SK-N-SH (cell line): ENCODE data around the gene ZNF764. TPM values are rescaled to one million over a fixed set of nuclear protein-coding genes. Genes with fewer than 3 reads are reported as not detected.

Experiments
- CTCF ChIA-PET: fragments of 300-600, 350-600 bp; formaldehyde crosslinking; extraction: SDS; loops from one replicate; lab custom pipeline; 2021; lab: Yijun Ruan, JAX
- POLR2A ChIA-PET: fragments of 350-600 bp; sonication (Branson Sonifier 250); formaldehyde crosslinking; extraction: SDS; loops from one replicate; lab custom pipeline; 2020; ENCODE audit warnings: antibody characterized with exemption, inconsistent platforms; lab: Yijun Ruan, JAX
- DNase-seq: peaks from one replicate; pipeline ENCODE4 v3.0.0; 2012
- H2AFZ ChIP-seq: fragments of 200-600 bp; sonication (generic); 2 replicates; pipeline ENCODE4 v1.8.1; 2016; ENCODE audit warnings: antibody characterized with exemption, mild to moderate bottlenecking, low read depth
- H3F3A ChIP-seq: fragments of 200-600 bp; sonication (generic); replicated peaks from 2 replicates; pipeline ENCODE3; 2016; ENCODE audit warnings: antibody characterized with exemption, mild to moderate bottlenecking; ENCODE audit not compliant: insufficient read depth
- H3K27ac ChIP-seq, 2 experiments: fragments of 200-500 bp in 1 of 2; fragments of 200-600 bp in 1 of 2; sonication (Bioruptor generic) in 1 of 2; sonication (generic), shearing (Covaris generic) in 1 of 2; 2 replicates each; pipeline versions ENCODE4 v1.5.1 to v1.6.1; 2014 to 2016; ENCODE audit warnings: low read depth in 2 of 2, inconsistent platforms in 1 of 2, low read length in 1 of 2, mild to moderate bottlenecking in 1 of 2, mixed read lengths in 1 of 2
- H3K27me3 ChIP-seq: fragments of 200-600 bp; sonication (generic), shearing (Covaris generic); 2 replicates; pipeline ENCODE4 v1.6.1; 2016; ENCODE audit warnings: mixed run types; ENCODE audit not compliant: insufficient read depth
- H3K36me3 ChIP-seq, 2 experiments: fragments of 200-500 bp in 1 of 2; fragments of 200-600 bp in 1 of 2; sonication (Bioruptor generic) in 1 of 2; sonication (generic) in 1 of 2; replicated peaks in 1 of 2; 2 replicates each; pipeline versions ENCODE3 to v1.5.1; 2014 to 2016; ENCODE audit warnings: low read length in 1 of 2, mild to moderate bottlenecking in 1 of 2; ENCODE audit not compliant: insufficient read depth in 2 of 2, control insufficient read depth in 1 of 2
- H3K4me1 ChIP-seq, 2 experiments: fragments of 200-500 bp in 1 of 2; fragments of 200-600 bp in 1 of 2; sonication (Bioruptor generic) in 1 of 2; sonication (generic), shearing (Covaris generic) in 1 of 2; 2 replicates each; pipeline versions ENCODE4 v1.5.1 to v1.6.1; 2014 to 2016; ENCODE audit warnings: low read depth in 1 of 2, low read length in 1 of 2, mixed run types in 1 of 2; ENCODE audit not compliant: insufficient read depth in 2 of 2, control insufficient read depth in 1 of 2
- H3K4me2 ChIP-seq: fragments of 200-600 bp; sonication (generic), shearing (Covaris generic); 2 replicates; pipeline ENCODE4 v1.6.1; 2017; ENCODE audit warnings: mixed run types
- H3K4me3 ChIP-seq, 2 experiments: fragments of 200-500 bp in 1 of 2; fragments of 200-600 bp in 1 of 2; sonication (Bioruptor generic) in 1 of 2; sonication (generic), shearing (Covaris generic) in 1 of 2; 2 replicates each; pipeline versions ENCODE4 v1.5.1 to v1.8.1; 2014 to 2016; ENCODE audit warnings: low read depth in 2 of 2, inconsistent platforms in 1 of 2, low read length in 1 of 2, mild to moderate bottlenecking in 1 of 2, mixed read lengths in 1 of 2, moderate library complexity in 1 of 2
- H3K79me2 ChIP-seq: fragments of 200-600 bp; sonication (generic); 2 replicates; pipeline ENCODE4 v1.8.1; 2017; ENCODE audit warnings: mild to moderate bottlenecking; ENCODE audit not compliant: insufficient read depth
- H3K9ac ChIP-seq: fragments of 200-600 bp; sonication (generic); 2 replicates; pipeline ENCODE4 v1.6.1; 2017; ENCODE audit warnings: mixed run types
- H3K9me2 ChIP-seq: fragments of 200-600 bp; sonication (generic); 2 replicates; pipeline ENCODE4 v1.6.1; 2017; ENCODE audit warnings: mixed run types
- H3K9me3 ChIP-seq: fragments of 200-600 bp; sonication (generic); 2 replicates; pipeline ENCODE4 v1.6.1; 2017; ENCODE audit warnings: mixed run types, mild to moderate bottlenecking, moderate library complexity
- H4K20me1 ChIP-seq: fragments of 200-600 bp; sonication (generic); 2 replicates; pipeline ENCODE4 v1.6.1; 2017; ENCODE audit warnings: mild to moderate bottlenecking, mixed run types; ENCODE audit not compliant: insufficient read depth
- EZH2phosphoT487 ChIP-seq: fragments of 200-600 bp; sonication (generic); IDR thresholded peaks from 2 replicates; pipeline ENCODE4 v1.6.1; 2017; ENCODE audit warnings: low read depth, mixed run types, mild to moderate bottlenecking, antibody characterized with exemption, moderate library complexity, borderline replicate concordance
- FOSL2 ChIP-seq: IDR thresholded peaks from 2 replicates; pipeline ENCODE4 v1.4.0; 2012; ENCODE audit warnings: low read depth, mild to moderate bottlenecking, moderate library complexity, borderline replicate concordance
- FOXJ3 ChIP-seq: sonication (generic); formaldehyde crosslinking; IDR thresholded peaks from 2 replicates; pipeline ENCODE4 v1.5.1; 2020; ENCODE audit warnings: mild to moderate bottlenecking, missing genetic modification reagents
- FOXM1 ChIP-seq: IDR thresholded peaks from 2 replicates; pipeline ENCODE4 v1.4.0; 2012; ENCODE audit warnings: low read depth, mild to moderate bottlenecking
- GABPA ChIP-seq: IDR thresholded peaks from 2 replicates; pipeline ENCODE4 v1.4.0; 2012; ENCODE audit warnings: low read depth, mild to moderate bottlenecking
- GATA2 ChIP-seq: sonication (generic); formaldehyde crosslinking; IDR thresholded peaks from 2 replicates; pipeline ENCODE4 v1.5.0; 2020; ENCODE audit warnings: mild to moderate bottlenecking, missing genetic modification reagents
- MEF2A ChIP-seq: IDR thresholded peaks from 2 replicates; pipeline ENCODE4 v1.4.0; 2012; ENCODE audit warnings: low read depth, borderline replicate concordance
- NFIC ChIP-seq: IDR thresholded peaks from 2 replicates; pipeline ENCODE4 v1.4.0; 2012; ENCODE audit warnings: borderline replicate concordance
- POLR2AphosphoS5 ChIP-seq: IDR thresholded peaks from 2 replicates; pipeline ENCODE4 v1.6.1; 2012; ENCODE audit warnings: low read depth, low read length
- RAD21 ChIP-seq: IDR thresholded peaks from 2 replicates; pipeline ENCODE4 v1.6.1; 2012; ENCODE audit warnings: mild to moderate bottlenecking, low read length
- RCOR1 ChIP-seq: fragments of 150-350 bp; IDR thresholded peaks from 2 replicates; pipeline ENCODE4 v1.6.1; 2017; ENCODE audit warnings: antibody characterized with exemption, low read length
- RFX5 ChIP-seq: IDR thresholded peaks from 2 replicates; pipeline ENCODE4 v1.6.1; 2012; ENCODE audit warnings: mild to moderate bottlenecking, improper control_type of control experiment, low read length
- RXRA ChIP-seq: IDR thresholded peaks from 2 replicates; pipeline ENCODE4 v1.4.0; 2012; ENCODE audit warnings: low read depth, mild to moderate bottlenecking, borderline replicate concordance
- SIN3A ChIP-seq: IDR thresholded peaks from 2 replicates; pipeline ENCODE4 v1.6.1; 2012; ENCODE audit warnings: low read depth, mild to moderate bottlenecking, low read length, moderate library complexity, borderline replicate concordance
- SMC3 ChIP-seq: IDR thresholded peaks from 2 replicates; pipeline ENCODE4 v1.6.1; 2012; ENCODE audit warnings: low read depth, low read length, improper control_type of control experiment
- TAF1 ChIP-seq: IDR thresholded peaks from 2 replicates; pipeline ENCODE4 v1.6.1; 2012; ENCODE audit warnings: low read depth, mild to moderate bottlenecking, low read length, moderate library complexity, borderline replicate concordance
- YY1 ChIP-seq: IDR thresholded peaks from 2 replicates; pipeline ENCODE4 v1.4.0; 2012; ENCODE audit warnings: low read depth, mild to moderate bottlenecking
- WGBS: methylation state at CpG from one replicate; pipeline ENCODE4 v1.1.6; 2017; ENCODE audit warnings: low lambda C conversion rate; 5-methylcytosine and 5-hydroxymethylcytosine counted together
- polyA plus RNA-seq, 3 experiments: library from polyadenylated mRNA; depleted of rRNA; stranded (reverse); fragments of >200 nt; gene quantifications; 2 replicates each; pipeline ENCODE4 v1.2.3, GENCODE V29; 2012
- TF ChIP-seq, protein P1 (sequence below): fragments of 200-600 bp; sonication (generic); IDR thresholded peaks from 2 replicates; pipeline ENCODE4 v1.6.1; 2017; ENCODE audit warnings: antibody characterized with exemption, mild to moderate bottlenecking, moderate library complexity
- TF ChIP-seq, protein P2 (sequence below): IDR thresholded peaks from 2 replicates; pipeline ENCODE4 v1.4.0; 2012; ENCODE audit warnings: low read depth, borderline replicate concordance
- TF ChIP-seq, protein P3 (sequence below): fragments of 150-350 bp; IDR thresholded peaks from 2 replicates; pipeline ENCODE4 v1.6.1; 2016; ENCODE audit warnings: mild to moderate bottlenecking, low read depth, low read length
- TF ChIP-seq, protein P4 (sequence below): fragments of 150-350 bp; IDR thresholded peaks from 2 replicates; pipeline ENCODE4 v1.6.1; 2017; ENCODE audit warnings: antibody characterized with exemption, low read length, low read depth, borderline replicate concordance
- TF ChIP-seq, protein P5 (sequence below): IDR thresholded peaks from 2 replicates; pipeline ENCODE4 v1.4.0; 2012; ENCODE audit warnings: low read depth, borderline replicate concordance

The ZNF764 gene
- polyA plus RNA-seq, 1 of the 3 experiments (the other 2 are of a cell fraction), result 2.8 TPM

DNA sequence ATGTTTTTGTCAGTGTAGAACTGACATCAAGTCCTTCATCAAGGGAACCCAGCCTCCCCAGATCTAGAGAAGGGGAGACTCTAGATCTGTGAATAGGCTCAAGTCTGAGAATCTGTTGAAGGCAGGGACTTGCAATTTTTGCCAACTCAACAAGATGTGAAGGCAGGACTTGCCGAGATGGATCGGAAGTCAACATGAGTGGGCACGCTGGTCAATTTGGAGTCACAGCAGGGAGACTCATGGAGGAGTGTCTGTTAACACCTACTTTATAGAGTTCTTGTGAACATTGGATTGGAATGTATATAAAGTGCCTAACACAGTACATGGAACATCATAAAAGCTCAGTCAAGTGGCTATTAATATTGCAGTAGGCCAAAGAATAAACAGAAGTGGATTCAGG, 42.0 kb upstream of the ZNF764 start (continued):
- no peak for TF ChIP-seq RXRA
- no peak for TF ChIP-seq YY1
- no peak for TF ChIP-seq SIN3A
- no peak for TF ChIP-seq FOSL2
- no peak for TF ChIP-seq POLR2AphosphoS5
- no peak for TF ChIP-seq EZH2phosphoT487
- no peak for TF ChIP-seq NFIC

DNA sequence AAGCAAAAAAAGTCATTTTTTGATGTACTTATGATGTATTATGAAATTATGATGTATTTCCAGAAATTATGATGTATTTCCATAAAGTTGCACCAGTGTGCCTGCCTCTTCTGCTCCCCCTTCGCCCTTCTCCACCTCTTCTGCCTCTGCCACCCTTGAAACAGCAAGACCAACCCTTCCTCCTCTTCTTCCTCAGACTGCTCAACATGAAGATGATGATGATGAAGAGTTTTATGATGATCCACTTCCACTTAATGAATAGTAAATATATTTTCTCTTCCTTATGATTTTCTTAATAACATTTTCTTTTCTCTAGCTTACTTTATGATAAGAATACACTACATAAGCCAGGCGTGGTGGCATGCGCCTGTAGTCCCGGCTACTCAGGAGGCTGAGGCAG, 34.7 kb upstream of the ZNF764 start:
- TF ChIP-seq YY1 (no peak), RAD21 (no peak), FOSL2 (no peak), TAF1 (no peak), RXRA (no peak), GATA2 (CRISPR knock-in tag) (no peak), EZH2phosphoT487 (no peak), RCOR1 (no peak), MEF2A (no peak), FOXM1 (no peak), GABPA (no peak), SMC3 (no peak), FOXJ3 (no peak), RFX5 (no peak)
- TF ChIP-seq, protein P1, sequence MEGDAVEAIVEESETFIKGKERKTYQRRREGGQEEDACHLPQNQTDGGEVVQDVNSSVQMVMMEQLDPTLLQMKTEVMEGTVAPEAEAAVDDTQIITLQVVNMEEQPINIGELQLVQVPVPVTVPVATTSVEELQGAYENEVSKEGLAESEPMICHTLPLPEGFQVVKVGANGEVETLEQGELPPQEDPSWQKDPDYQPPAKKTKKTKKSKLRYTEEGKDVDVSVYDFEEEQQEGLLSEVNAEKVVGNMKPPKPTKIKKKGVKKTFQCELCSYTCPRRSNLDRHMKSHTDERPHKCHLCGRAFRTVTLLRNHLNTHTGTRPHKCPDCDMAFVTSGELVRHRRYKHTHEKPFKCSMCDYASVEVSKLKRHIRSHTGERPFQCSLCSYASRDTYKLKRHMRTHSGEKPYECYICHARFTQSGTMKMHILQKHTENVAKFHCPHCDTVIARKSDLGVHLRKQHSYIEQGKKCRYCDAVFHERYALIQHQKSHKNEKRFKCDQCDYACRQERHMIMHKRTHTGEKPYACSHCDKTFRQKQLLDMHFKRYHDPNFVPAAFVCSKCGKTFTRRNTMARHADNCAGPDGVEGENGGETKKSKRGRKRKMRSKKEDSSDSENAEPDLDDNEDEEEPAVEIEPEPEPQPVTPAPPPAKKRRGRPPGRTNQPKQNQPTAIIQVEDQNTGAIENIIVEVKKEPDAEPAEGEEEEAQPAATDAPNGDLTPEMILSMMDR, result no peak
- TF ChIP-seq, protein P2, sequence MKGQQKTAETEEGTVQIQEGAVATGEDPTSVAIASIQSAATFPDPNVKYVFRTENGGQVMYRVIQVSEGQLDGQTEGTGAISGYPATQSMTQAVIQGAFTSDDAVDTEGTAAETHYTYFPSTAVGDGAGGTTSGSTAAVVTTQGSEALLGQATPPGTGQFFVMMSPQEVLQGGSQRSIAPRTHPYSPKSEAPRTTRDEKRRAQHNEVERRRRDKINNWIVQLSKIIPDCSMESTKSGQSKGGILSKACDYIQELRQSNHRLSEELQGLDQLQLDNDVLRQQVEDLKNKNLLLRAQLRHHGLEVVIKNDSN, result no peak
- TF ChIP-seq, protein P3, sequence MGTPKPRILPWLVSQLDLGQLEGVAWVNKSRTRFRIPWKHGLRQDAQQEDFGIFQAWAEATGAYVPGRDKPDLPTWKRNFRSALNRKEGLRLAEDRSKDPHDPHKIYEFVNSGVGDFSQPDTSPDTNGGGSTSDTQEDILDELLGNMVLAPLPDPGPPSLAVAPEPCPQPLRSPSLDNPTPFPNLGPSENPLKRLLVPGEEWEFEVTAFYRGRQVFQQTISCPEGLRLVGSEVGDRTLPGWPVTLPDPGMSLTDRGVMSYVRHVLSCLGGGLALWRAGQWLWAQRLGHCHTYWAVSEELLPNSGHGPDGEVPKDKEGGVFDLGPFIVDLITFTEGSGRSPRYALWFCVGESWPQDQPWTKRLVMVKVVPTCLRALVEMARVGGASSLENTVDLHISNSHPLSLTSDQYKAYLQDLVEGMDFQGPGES, result no peak
- TF ChIP-seq, protein P4, sequence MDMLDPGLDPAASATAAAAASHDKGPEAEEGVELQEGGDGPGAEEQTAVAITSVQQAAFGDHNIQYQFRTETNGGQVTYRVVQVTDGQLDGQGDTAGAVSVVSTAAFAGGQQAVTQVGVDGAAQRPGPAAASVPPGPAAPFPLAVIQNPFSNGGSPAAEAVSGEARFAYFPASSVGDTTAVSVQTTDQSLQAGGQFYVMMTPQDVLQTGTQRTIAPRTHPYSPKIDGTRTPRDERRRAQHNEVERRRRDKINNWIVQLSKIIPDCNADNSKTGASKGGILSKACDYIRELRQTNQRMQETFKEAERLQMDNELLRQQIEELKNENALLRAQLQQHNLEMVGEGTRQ, result no peak
- TF ChIP-seq, protein P5, sequence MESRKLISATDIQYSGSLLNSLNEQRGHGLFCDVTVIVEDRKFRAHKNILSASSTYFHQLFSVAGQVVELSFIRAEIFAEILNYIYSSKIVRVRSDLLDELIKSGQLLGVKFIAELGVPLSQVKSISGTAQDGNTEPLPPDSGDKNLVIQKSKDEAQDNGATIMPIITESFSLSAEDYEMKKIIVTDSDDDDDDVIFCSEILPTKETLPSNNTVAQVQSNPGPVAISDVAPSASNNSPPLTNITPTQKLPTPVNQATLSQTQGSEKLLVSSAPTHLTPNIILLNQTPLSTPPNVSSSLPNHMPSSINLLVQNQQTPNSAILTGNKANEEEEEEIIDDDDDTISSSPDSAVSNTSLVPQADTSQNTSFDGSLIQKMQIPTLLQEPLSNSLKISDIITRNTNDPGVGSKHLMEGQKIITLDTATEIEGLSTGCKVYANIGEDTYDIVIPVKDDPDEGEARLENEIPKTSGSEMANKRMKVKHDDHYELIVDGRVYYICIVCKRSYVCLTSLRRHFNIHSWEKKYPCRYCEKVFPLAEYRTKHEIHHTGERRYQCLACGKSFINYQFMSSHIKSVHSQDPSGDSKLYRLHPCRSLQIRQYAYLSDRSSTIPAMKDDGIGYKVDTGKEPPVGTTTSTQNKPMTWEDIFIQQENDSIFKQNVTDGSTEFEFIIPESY, result no peak
- no peaks in the 10 kb centered on the region for H3K79me2 ChIP-seq
- POLR2A ChIA-PET, result interaction anchor here (0.6 kb wide), 1 partner anchor 59 kb away, joined by 4 read pairs; no protein-coding TSS in a partner anchor
- WGBS, result 88% methylated on average over 4 of the region's 4 CpGs
- H3K4me3 ChIP-seq, result no peak overlapping the region
- DNase-seq, result no peak
- no peak overlapping the region for H3K4me2 ChIP-seq
- H3K36me3 ChIP-seq, result no peaks in the 10 kb centered on the region
- H3K27ac ChIP-seq, result no peak overlapping the region
- CTCF ChIA-PET, result interaction anchor here (1.4 kb wide), 1 partner anchor 9 kb away, joined by 3 read pairs; no protein-coding TSS in a partner anchor
- no peaks in the 10 kb centered on the region for H3K27me3 ChIP-seq
- H3K9me3 ChIP-seq, result no peaks in the 10 kb centered on the region
- no peaks in the 10 kb centered on the region for H3K9me2 ChIP-seq
- H3K4me1 ChIP-seq, result no peaks in the 10 kb centered on the region
- H3K9ac ChIP-seq, result no peak overlapping the region
- no peak overlapping the region for H2AFZ ChIP-seq
- no peaks in the 10 kb centered on the region for H4K20me1 ChIP-seq
- peaks cover 3% of the 10 kb centered on the region for H3F3A ChIP-seq
